GM19035 (cell line): ENCODE results near the gene ZNF526.
"Not testable (repeated sequence)": the region's sequence is repeated elsewhere in the genome, so short reads cannot be mapped to it uniquely, and the experiment has no call there.

ENCODE experiments used
- ATAC-seq: cut with Tn5 transposase; IDR thresholded peaks from one replicate; pipeline ENCODE4 v1.9.1; 2021; ENCODE audit not compliant: unreplicated experiment

ZNF526 gene

DNA sequence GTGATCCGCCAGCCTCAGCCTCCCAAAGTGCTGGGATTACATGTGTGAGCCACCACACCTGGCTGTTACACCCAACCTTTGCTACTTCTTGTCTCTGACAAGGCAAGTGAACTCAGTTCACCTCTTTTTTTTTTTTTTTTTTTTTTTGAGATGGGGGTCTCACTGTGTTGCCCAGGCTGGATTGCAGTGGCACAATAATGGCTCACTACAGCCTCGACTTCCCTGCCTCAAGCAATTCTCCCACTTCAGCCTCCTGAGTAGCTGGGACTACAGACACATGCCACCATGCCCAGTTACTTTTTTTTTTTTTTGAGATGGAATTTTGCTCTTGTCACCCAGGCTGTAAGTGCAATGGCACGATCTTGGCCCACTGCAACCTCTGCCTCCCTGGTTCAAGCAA lies 37.7 kb downstream of the ZNF526 start:
- not testable (repeated sequence) for ATAC-seq

DNA sequence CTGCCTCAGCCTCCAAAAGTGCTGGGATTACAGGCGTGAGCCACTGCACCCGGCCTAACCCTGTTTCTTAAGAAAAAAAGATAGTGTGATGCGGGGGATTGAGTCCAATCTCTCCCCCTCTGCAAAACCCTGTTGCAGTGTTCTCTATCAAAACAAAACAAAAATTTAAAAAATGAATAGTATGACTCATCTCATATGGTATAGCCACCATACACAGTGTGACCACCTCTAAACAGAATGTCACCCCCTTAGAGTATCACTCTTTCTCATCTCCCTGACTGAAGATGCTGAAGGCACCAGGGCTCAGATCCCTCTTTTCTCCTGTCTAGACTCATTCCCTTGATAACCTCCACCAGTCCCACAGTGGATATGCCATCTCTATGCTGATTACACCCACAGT lies 41.7 kb downstream of the ZNF526 start:
- no peak for ATAC-seq

DNA sequence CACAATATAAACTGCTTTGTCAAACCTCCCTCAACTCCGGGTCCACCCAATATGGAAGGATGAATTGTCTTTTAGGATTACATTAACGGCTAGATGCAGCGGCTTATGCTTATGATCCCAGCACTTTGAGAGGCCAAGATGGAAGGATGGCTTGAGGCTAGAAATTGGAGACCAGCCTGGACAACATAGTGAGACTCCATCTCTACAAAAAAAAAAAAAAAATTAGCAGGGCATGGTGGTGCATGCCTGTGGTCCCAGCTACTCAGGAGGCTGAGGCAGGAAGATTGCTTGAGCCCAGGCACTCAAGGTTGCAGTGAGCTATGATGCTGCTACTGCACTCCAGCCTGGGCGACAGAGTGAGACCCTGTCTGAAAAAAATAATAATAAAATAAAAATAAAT lies 46.0 kb downstream of the ZNF526 start:
- not testable (repeated sequence) for ATAC-seq

DNA sequence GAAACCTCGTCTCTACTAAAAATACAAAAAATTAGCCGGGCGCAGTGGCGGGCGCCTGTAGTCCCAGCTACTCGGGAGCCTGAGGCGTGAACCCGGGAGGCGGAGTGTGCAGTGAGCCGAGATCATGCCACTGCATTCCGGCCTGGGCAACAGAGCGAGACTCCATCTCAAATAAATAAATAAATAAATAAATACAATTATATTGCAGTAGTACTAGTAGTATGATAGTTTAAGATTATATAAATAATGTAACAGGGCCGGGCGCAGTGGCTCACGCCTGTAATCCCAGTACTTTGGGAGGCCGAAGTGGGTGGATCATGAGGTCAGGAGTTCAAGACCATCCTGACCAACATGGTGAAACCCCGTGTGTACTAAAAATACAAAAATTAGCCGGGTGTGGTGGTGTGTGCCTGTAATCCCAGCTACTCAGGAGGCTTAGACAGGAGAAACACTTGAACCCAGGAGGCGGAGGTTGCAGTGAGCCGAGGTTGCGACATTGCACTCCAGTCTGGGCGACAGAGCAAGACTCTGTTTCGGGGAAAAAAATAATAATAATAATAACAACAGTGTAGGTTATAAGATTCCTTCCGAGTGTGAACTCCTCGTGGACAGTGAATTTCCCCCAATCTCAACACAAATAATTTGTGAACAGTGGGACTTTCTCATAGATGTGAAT lies 47.0 kb downstream of the ZNF526 start:
- ATAC-seq, result not testable (repeated sequence)

DNA sequence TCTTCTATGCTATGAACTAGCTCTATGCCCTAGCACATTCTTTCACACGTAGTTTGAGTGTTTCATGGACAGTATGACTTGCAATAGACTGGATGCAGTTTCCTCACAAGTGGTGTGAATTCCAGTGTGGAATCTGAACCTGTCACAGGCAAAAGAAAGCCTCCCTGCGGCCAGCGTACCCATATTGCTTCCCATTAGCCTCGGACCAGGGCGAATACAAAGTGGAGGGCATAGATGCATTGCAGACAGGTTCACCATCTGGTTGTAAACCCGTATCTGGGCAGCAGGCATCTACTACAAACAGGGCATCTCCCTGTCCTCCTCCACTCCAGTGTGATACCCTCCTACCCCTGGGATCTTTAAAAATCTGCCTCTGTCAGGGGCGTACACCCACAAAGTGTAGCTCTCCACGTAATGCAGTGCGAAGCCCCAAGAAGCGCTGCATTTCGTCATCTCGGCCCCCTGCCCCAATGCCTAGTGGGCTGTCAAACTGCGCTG lies 47.6 kb downstream of the ZNF526 start:
- ATAC-seq, result no peak

DNA sequence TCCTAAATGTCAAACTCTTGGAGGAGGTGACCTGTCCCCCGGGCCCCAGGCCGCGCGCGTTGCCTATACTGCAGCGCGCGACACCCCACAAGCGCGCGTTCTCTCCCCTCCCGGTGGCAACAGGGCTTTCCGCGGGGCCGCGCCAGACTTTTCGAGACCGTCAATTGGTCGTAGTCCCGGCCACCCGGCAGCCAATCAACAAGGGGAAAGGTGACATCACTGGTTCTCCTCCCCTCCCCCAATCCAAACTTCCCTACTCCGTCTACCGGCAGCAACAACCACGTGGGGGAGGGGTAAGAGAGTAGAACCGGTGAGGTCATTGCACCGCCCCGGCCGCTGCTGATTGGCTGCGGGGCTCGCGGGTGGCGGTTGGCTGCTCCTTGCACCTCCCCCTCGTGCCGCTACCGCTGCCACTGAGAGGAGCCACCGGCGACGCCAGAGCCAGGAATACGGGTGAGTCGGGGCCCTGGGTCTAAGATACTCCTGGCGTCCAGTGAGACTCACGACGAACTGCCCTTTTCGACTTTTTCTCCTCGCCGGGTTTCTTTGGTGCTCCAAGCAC lies 48.1 kb downstream of the ZNF526 start:
- peak; percentile 54 for ATAC-seq

DNA sequence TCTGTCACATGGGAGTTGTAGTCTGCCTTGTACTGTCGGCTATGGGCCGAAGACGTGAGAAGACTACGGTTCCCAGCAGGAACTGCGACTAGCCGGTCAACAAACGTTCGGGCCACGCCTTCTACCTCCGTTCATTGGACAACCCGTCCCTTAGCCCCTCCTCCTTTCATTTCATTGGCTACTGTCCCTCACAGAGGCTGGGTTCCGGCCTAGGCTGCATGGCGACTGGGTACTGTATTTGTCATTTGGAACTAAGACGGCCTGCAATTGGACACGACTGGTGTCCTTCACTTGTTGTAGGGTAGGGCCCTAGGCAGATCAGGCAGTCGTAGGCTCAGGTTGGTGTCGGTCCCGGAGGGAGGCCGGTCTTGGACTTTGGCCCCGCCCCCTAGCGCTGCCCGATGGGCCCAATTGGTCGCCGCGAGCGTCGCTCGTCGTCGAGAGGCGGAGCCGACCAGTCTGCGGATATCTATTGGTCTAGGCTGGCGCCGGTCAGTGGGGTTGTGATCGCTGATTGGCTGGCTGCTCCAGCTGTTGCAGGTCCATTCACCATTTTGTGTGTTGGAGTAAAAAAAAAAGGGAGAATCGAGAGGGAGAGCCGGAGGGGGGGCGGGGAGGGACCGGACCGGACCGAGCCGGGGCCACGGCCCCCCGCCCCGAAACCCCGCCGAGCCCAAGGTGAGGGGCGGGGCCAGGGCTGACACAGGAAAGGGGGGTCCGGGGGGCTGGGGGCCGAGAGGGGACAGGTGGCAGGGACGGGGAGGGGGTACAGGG lies 48.8 kb downstream of the ZNF526 start, which contains the start of gene CIC:
TSS of gene CIC (plus strand) at position 549 of the 774 bp plus-strand sequence. CDS start 2,532 bp downstream, outside the sequence.
- peak; percentile 80 for ATAC-seq

DNA sequence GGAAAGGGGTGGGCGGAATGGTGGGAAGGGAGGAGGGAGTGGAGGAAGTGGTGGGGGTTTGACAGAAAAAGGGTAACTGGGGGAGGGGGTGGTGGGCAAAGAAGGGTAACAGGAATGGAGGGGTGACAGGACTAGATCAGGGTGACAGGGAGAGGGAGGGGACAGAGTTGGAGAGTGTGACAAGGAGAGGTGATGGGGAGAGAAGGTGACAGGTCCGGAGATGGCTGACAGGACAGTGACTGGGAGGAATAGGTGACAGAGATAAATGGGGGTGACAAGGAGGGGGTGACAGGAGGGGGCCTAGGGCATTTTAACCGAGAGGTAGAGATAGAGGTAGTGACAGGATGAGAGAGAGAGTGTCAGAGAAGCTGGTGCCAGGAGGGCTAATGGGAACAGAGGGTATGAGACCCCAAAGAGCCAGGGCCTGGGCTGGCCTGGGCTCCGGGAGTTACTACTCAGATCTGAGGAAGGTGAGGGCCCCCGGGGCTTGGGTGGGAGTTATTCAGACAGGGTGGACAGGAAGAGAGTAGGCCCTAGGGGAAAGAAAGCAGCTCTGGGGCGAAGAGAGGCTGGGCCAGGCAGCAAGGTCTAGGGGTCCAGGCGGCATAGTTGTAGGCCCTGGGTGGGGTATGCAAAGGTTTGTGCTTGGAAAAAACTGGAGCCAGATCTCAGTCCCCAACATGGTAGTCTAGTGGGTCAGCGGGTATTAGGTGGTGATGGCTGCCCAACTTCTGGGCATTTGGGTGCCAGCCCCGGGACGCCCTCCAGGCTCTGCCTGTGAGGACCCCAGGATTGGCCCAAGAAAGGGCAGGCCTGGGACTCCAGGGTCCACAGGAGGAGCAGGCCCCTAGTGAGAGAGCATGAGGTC lies 49.6 kb downstream of the ZNF526 start:
- no peak for ATAC-seq

DNA sequence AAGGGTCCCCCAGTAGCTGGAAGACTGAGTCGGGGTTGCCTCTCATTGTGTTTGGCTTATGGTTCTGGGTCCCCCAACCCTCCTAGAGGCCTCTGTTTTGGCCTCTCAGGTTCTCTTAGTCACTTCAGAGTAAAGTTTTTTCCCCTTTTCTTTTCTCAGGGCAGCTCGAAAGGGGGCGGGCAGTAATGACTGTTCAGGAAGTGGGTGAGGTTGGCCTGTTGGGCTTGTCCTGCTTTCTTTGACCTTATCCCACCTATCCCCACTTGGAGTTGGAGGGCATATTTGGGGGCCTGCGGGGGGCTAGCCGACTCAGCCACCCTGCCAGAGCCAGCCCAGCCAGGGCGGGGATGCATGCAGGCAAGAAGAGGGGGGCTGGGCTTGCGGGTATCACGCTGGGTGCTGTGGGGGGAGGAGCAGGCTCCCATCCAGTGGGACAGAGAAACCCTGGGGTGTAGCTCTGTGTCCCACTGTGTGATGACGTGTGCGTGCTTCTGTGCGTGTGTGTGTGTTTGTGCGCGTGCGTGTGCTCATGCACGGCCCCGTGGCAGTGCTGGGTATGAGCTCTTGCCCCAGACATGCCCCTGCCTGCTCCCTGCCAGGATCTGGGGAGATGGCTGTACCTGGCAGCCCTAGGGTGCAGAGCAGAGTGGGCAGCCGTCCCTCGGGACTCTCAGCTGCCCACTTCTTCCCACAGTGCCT lies 50.4 kb downstream of the ZNF526 start:
- no peak for ATAC-seq

DNA sequence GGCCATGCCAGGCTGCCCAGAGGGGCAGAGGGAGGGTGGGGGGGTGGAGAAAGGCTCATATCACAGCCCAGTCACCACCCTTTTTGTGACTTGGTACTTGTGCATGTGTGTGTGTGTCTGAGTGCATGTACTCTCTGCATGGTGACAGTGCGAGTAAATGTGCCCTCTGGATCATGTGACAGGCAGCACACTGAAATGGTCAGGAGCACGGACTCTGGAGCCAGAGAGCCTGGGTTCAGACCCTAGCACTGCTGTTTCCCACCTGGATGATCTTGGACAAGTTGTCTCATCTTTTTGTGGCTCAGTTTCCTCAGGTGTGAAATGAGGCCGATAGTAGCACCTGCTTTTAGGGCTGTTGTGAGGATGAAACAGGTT lies 50.9 kb downstream of the ZNF526 start:
- no peak for ATAC-seq

DNA sequence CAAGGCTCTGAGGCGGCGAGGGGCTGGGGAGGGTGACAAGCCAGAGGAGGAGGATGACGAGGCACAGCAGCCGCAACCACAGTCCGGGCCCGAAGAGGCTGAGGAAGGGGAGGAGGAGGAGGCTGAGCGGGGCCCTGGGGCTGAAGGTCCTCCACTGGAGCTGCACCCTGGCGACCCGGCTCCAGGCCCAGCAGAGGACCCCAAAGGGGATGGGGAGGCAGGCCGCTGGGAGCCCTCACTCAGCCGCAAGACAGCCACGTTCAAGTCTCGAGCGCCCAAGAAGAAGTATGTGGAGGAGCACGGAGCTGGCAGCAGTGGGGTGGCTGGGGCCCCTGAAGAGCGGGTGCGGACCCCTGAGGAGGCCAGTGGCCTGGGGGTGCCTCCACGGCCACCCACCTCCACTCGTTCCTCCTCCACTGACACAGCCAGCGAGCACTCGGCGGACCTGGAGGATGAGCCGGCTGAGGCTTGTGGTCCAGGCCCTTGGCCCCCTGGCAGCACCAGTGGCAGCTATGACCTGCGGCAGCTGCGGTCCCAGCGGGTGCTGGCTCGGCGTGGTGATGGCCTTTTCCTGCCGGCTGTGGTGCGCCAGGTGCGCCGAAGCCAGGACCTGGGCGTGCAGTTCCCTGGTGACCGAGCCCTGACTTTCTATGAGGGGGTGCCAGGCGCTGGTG lies 51.9 kb downstream of the ZNF526 start:
- ATAC-seq, result no peak

DNA sequence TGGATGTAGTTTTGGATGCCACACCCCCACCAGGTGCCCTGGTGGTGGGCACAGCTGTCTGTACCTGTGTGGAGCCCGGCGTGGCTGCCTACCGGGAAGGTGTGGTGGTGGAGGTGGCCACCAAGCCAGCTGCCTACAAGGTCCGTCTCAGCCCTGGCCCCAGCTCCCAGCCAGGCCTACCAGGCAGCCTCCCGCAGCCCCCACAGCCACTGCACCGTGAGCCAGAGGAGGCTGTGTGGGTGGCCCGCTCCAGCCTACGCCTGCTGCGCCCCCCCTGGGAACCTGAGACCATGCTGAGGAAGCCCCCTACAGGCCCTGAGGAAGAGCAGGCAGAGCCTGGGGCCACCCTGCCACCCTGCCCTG lies 52.4 kb downstream of the ZNF526 start:
- no peak for ATAC-seq

DNA sequence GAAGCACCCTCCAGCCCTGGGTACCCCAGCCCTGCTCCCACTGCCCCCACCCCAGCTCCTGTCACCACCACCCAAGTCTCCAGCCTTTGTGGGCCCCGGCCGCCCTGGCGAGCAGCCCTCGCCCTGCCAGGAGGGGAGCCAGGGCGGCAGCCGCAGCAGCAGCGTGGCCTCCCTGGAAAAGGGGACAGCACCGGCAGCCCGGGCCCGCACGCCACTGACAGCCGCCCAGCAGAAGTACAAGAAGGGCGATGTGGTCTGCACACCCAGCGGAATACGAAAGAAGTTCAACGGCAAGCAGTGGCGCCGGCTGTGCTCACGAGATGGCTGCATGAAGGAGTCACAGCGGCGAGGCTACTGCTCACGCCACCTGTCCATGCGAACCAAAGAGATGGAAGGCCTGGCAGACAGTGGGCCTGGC lies 52.9 kb downstream of the ZNF526 start:
- no peak for ATAC-seq

DNA sequence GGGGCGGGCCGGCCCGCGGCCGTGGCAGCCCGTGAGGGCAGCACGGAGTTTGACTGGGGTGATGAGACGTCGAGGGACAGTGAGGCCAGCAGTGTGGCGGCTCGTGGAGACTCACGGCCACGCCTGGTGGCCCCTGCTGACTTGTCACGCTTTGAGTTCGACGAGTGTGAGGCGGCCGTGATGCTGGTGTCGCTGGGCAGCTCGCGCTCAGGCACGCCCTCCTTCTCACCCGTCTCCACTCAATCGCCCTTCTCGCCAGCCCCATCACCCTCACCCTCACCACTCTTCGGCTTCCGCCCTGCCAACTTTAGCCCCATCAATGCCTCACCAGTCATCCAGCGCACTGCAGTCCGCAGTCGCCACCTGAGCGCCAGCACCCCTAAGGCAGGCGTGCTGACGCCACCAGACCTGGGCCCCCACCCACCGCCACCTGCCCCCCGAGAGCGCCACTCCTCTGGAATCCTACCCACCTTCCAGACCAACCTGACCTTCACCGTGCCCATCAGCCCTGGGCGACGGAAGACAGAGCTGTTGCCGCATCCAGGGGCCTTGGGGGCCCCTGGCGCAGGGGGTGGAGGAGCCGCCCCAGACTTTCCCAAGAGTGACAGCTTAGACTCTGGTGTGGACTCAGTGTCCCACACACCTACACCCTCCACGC lies 53.4 kb downstream of the ZNF526 start:
- no peak for ATAC-seq

DNA sequence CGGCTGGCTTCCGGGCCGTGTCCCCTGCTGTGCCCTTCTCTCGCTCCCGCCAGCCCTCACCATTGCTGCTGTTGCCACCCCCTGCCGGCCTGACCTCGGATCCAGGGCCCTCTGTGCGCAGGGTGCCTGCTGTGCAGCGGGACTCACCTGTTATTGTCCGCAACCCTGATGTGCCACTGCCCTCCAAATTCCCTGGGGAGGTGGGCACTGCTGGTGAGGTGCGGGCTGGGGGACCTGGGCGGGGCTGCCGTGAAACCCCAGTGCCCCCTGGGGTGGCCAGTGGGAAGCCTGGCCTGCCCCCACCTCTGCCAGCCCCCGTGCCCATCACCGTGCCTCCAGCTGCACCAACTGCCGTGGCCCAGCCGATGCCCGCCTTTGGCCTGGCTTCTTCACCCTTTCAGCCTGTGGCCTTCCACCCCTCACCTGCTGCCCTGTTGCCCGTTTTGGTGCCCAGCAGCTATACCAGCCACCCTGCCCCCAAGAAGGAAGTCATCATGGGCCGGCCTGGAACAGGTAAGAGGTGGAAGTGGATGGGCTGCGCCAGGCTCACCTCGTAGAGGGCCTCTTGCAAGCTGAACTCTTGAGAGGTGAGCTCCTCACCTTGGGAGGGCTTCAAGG lies 54.1 kb downstream of the ZNF526 start:
- ATAC-seq, result no peak

DNA sequence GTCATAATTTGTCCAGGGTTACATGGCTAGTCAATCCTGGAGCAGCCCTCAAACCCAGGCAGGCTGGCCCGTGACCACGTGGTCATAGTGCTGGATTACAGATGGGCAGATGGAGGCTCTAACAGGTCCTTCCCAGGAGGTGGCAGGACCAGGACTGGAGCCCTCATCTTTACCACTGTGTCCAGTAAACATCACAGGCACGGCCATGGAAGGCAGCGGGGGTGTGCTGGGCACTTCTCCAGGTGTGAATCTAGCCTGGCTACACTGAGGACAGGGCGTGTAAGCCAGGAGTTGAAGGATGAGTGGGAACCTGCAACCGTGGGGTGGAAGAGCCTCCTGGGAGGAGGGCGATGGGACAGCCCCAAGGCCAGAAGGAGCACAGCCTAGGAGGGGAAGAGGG lies 55.0 kb downstream of the ZNF526 start:
- ATAC-seq, result no peak

DNA sequence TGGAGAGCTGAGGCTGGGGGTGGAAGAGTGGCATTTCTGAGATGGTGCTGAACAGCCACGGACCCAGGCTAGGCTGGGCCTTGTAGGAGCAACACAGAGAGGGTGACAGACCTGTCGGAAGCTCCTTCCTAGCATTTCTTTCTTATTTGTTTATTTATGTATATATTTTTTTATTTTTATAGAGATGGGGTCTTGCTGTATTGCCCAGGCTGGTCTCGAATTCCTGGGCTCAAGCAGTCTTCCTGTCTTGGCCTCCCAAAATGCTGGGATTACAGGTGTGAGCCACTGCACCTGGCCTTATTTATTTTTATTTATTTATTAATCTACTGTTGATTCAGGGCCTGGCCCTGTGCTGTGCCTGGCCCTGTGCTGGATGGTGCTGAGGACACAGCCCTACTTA lies 55.4 kb downstream of the ZNF526 start:
- no peak for ATAC-seq

DNA sequence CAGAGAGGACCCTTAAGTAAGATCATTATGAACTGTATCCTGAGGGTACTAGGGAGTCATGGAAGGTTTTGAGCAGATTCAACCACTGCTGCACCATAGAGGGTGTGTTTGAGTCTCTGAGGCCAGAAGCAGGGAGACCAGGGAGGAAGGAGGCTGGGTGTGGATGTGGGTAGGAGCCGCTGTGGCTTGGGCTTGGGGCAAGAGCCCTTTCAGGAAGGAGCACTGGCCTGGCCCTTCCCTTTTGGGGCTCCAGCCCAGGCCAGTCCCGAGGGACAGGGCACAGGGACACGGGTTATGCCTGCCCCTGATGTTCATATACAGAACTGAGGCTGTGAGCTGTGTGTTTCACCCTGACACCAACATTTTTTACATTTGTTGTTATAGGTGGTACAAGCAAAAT lies 56.2 kb downstream of the ZNF526 start:
- no peak for ATAC-seq

DNA sequence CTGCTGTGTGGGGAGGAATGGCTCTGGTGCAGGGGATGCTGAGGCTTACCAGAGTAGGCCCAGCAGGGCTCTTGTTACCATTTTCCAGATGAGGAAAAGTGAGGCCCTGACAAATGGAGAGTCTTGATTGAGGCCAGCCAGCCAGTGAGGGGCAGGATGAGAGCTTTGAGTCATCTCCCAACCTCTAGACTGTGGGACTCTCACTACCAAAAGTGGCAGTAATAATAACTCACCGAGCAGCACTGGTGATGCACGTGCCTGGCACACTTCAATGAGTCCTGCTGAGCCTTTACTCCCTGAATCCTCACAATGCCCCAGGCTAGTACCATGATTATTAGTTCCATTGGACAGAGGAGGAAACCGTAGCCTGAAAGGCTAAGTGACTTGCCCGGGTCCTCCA lies 56.7 kb downstream of the ZNF526 start:
- ATAC-seq, result no peak
